Measurements from ENCODE around the gene BRME1.

DNA sequence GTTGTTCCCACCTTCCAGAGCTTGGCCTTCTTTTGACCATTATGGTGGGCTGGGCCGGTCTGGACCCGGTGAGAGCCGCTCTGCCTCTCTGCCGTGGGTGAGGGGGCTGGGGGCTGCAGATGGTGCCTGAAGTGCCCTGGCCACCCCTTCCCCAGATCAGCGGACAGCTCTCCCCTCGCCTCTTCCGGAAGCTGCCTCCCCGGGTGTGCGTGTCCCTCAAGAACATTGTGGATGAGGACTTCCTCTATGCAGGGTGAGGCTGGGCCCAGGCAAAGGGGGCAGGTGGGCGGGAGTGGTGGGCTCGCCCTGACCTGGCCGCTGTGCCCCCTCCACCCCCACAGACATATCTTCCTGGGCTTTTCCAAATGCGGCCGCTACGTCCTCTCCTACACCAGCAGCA is 48.3 kb upstream of the BRME1 start:
- no peak for TF ChIP-seq POLR2A (IDR thresholded peaks at IDR 0.05; ENCODE audit: low read depth)
- TF ChIP-seq, protein P1, sequence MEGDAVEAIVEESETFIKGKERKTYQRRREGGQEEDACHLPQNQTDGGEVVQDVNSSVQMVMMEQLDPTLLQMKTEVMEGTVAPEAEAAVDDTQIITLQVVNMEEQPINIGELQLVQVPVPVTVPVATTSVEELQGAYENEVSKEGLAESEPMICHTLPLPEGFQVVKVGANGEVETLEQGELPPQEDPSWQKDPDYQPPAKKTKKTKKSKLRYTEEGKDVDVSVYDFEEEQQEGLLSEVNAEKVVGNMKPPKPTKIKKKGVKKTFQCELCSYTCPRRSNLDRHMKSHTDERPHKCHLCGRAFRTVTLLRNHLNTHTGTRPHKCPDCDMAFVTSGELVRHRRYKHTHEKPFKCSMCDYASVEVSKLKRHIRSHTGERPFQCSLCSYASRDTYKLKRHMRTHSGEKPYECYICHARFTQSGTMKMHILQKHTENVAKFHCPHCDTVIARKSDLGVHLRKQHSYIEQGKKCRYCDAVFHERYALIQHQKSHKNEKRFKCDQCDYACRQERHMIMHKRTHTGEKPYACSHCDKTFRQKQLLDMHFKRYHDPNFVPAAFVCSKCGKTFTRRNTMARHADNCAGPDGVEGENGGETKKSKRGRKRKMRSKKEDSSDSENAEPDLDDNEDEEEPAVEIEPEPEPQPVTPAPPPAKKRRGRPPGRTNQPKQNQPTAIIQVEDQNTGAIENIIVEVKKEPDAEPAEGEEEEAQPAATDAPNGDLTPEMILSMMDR (IDR thresholded peaks at IDR 0.05): no peak

Measured in esophagus muscularis mucosa (tissue), 3 donors.